GM10266 (cell line): Measurements from ENCODE around the gene SLFN5.
A peak's percentile ranks its signal among the peaks of the same experiment; 100 is the strongest.
"Not testable (repeated sequence)": the region's sequence is repeated elsewhere in the genome, so short reads cannot be mapped to it uniquely, and the experiment has no call there.

Experiments used
- DNase-seq: peaks from one replicate; pipeline ENCODE4 v3.0.0; 2012; ENCODE audit errors: extremely low spot score
- TF ChIP-seq, protein P1 (sequence below): IDR thresholded peaks from 2 replicates; pipeline ENCODE4 v1.5.1; 2012; ENCODE audit warnings: mild to moderate bottlenecking, low read depth; ENCODE audit not compliant: control insufficient read depth, insufficient read depth; ENCODE audit errors: missing control alignments

SLFN5 gene

GRCh38 chr17:35242805-35243560 is at the start of gene SLFN5:
Gene SLFN5, plus strand, starts transcription at chr17:35243072. Its CDS starts 15,619 bp downstream, at chr17:35258691.
- peak; percentile 94 for DNase-seq

DNA sequence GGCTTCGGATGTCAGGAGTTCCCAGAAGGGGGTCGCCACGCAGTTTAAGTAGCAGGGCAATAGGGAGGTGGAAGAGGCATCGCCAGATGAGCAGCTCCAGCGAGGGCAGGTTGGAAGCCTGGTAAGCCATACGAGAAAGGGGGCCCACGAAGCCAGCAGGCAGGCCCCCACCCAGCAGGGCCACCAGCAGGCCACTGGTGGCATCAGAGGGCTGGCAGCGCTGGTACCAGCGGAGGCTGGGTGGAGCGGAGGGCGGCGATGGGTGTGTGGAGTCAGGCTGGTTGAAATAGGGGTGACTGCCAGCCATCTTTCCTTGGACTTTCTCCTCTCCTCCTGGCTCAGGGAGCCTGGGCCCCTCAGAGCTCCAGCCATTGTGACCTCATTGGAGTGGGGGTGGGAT is 48.9 kb upstream of the SLFN5 start, which contains the start of gene SLC35G3:
SLC35G3 (minus strand) TSS at position 393 of the 400 bp plus-strand sequence; CDS start at position 307, 86 bp downstream.
- not testable (repeated sequence) for DNase-seq

More at GRCh38 chr17:35242805-35243560, at the start of gene SLFN5:
- TF ChIP-seq, protein P1, sequence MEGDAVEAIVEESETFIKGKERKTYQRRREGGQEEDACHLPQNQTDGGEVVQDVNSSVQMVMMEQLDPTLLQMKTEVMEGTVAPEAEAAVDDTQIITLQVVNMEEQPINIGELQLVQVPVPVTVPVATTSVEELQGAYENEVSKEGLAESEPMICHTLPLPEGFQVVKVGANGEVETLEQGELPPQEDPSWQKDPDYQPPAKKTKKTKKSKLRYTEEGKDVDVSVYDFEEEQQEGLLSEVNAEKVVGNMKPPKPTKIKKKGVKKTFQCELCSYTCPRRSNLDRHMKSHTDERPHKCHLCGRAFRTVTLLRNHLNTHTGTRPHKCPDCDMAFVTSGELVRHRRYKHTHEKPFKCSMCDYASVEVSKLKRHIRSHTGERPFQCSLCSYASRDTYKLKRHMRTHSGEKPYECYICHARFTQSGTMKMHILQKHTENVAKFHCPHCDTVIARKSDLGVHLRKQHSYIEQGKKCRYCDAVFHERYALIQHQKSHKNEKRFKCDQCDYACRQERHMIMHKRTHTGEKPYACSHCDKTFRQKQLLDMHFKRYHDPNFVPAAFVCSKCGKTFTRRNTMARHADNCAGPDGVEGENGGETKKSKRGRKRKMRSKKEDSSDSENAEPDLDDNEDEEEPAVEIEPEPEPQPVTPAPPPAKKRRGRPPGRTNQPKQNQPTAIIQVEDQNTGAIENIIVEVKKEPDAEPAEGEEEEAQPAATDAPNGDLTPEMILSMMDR = no peak

DNA sequence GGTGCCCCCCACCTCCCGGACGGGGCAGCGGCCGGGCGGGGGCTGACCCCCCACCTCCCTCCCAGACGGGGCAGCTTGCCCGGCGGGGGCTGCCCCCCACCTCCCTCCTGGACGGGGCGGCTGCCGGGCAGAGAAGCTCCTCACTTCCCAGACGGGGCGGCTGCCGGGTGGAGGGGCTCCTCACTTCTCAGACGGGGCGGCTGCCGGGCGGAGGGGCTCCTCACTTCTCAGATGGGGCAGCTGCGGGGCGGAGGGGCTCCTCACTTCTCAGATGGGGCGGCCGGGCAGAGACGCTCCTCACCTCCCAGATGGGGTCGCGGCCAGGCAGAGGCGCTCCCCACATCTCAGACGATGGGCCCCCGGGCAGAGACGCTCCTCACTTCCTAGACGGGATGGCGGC is 47.8 kb upstream of the SLFN5 start:
- DNase-seq = not testable (repeated sequence)

GRCh38 chr17:35202582-35202981 is 40.3 kb upstream of the SLFN5 start:
- not testable (repeated sequence) for DNase-seq

GRCh38 chr17:35210741-35211140 is 32.1 kb upstream of the SLFN5 start:
- TF ChIP-seq, protein P1 = no peak
- DNase-seq = no peak

GRCh38 chr17:35212668-35213067 is 30.2 kb upstream of the SLFN5 start:
- TF ChIP-seq, protein P1 = no peak
- DNase-seq = no peak

DNA sequence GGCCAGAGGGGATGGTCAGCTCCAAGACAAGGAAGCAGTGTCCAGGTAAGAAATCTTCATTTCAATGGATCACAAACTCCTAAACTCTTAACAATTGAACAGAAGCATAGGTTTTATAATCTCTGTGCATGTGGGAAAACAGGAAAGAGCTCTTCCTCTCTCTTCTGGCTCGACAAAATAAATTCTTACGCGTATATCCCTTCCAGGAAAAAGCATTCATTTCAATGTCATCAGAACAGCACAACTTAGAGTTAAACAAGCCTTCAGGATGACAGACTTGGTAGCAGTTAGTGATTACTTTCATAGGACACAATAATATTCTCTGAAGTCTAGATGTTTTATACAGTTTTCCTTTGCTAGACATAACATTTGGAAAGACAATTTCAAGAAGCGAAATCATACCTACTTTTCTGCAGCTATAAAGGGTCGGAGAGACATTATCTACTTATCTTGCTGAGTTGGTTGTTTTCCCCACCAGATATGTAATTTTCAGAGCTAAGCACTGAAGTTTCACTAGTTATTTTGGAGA is 29.4 kb upstream of the SLFN5 start:
- no peak for DNase-seq

DNA sequence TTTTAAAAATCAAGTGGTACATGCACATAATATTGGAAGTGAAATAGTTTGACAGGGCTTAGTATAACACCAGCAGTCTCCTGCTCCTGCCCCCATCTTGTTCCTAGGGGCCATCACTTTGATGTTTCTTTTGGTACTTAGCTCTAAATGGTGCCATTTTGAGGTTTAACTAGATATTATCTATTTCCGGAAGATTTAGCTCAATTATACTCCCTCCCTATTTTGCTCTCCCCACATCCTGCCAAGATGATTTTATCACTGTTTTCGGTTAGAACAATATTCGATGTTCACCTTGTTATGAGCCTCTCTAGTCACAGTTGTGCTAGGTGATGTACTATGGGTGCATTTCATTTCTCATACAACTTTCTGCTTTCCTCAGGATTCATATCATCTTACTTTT is 28.7 kb upstream of the SLFN5 start:
- DNase-seq = no peak
- TF ChIP-seq, protein P1 = no peak

More for the DNA sequence above, 29.4 kb upstream of the SLFN5 start:
- TF ChIP-seq, protein P1 = no peak
